Adipocyte (in vitro differentiated cells): ENCODE data around the gene MAP3K13.
A peak's percentile ranks its signal among the peaks of the same experiment; 100 is the strongest.

Source experiments
- DNase-seq: peaks from one replicate; pipeline ENCODE4 v3.0.0-alpha.2; 2015; ENCODE audit warnings: low read depth
- H3K27me3 ChIP-seq: replicated peaks from 2 replicates; pipeline ENCODE4 v1.7.0; 2013; ENCODE audit warnings: mild to moderate bottlenecking, low read length, moderate library complexity; ENCODE audit not compliant: control insufficient read depth, insufficient read depth
- H3K36me3 ChIP-seq: 2 replicates; pipeline ENCODE4 v1.7.0; 2013; ENCODE audit warnings: low read length, mild to moderate bottlenecking, moderate library complexity; ENCODE audit not compliant: control insufficient read depth, insufficient read depth, severe bottlenecking
- H3K4me1 ChIP-seq: 2 replicates; pipeline ENCODE4 v1.7.0; 2013; ENCODE audit warnings: mild to moderate bottlenecking, low read length, moderate library complexity; ENCODE audit not compliant: control insufficient read depth, insufficient read depth
- H3K4me3 ChIP-seq: 2 replicates; pipeline ENCODE4 v1.7.0; 2013; ENCODE audit warnings: mild to moderate bottlenecking, low read length, moderate library complexity
- H3K9ac ChIP-seq: 2 replicates; pipeline ENCODE4 v1.7.0; 2013; ENCODE audit warnings: mild to moderate bottlenecking, low read length, moderate library complexity
- H3K9me3 ChIP-seq: 2 replicates; pipeline ENCODE4 v1.7.0; 2013; ENCODE audit warnings: mild to moderate bottlenecking, low read length, moderate library complexity; ENCODE audit not compliant: control insufficient read depth

Gene MAP3K13

GRCh38 chr3:185519021-185519420 is 156.1 kb downstream of the MAP3K13 start:
- Histone ChIP-seq H3K9me3 (no peaks in the 10 kb centered on the region), H3K27me3 (peaks cover 21% of the 10 kb centered on the region), H3K36me3 (no peaks in the 10 kb centered on the region), H3K4me3 (no peak overlapping the region), H3K4me1 (no peaks in the 10 kb centered on the region), H3K9ac (no peak overlapping the region)
- DNase-seq: no peak

- no peaks in the 10 kb centered on the region for H3K9me3 ChIP-seq
- no peaks in the 10 kb centered on the region for H3K36me3 ChIP-seq
- H3K4me3 ChIP-seq: no peak overlapping the region
These were observed 158.6 kb downstream of the MAP3K13 start for GRCh38 chr3:185521349-185522138.

GRCh38 chr3:185526349-185526951 is 163.5 kb downstream of the MAP3K13 start:
- Histone ChIP-seq H3K27me3 (peaks cover 3% of the 10 kb centered on the region), H3K9ac (no peak overlapping the region), H3K4me3 (no peak overlapping the region), H3K9me3 (no peaks in the 10 kb centered on the region), H3K36me3 (no peaks in the 10 kb centered on the region), H3K4me1 (no peaks in the 10 kb centered on the region)
- no peak for DNase-seq

More at GRCh38 chr3:185521349-185522138, 158.6 kb downstream of the MAP3K13 start:
- DNase-seq: no peak
- Histone ChIP-seq H3K4me1 (no peaks in the 10 kb centered on the region), H3K9ac (no peak overlapping the region), H3K27me3 (peaks cover 12% of the 10 kb centered on the region)

- no peaks in the 10 kb centered on the region for H3K9me3 ChIP-seq
These were observed 164.4 kb downstream of the MAP3K13 start for GRCh38 chr3:185527364-185527763.

GRCh38 chr3:185528532-185528931 is 165.6 kb downstream of the MAP3K13 start:
- H3K9ac ChIP-seq: no peak overlapping the region
- no peaks in the 10 kb centered on the region for H3K36me3 ChIP-seq
- DNase-seq: no peak
- peaks cover 3% of the 10 kb centered on the region for H3K27me3 ChIP-seq
- no peaks in the 10 kb centered on the region for H3K9me3 ChIP-seq
- H3K4me1 ChIP-seq: no peaks in the 10 kb centered on the region
- no peak overlapping the region for H3K4me3 ChIP-seq

More at GRCh38 chr3:185527364-185527763, 164.4 kb downstream of the MAP3K13 start:
- Histone ChIP-seq H3K4me1 (no peaks in the 10 kb centered on the region), H3K27me3 (peaks cover 3% of the 10 kb centered on the region), H3K36me3 (no peaks in the 10 kb centered on the region), H3K9ac (no peak overlapping the region), H3K4me3 (no peak overlapping the region)
- DNase-seq: no peak

GRCh38 chr3:185530856-185531255 is 167.9 kb downstream of the MAP3K13 start:
- no peak overlapping the region for H3K9ac ChIP-seq
- H3K9me3 ChIP-seq: no peaks in the 10 kb centered on the region
- H3K4me3 ChIP-seq: no peak overlapping the region
- DNase-seq: no peak
- no peaks in the 10 kb centered on the region for H3K36me3 ChIP-seq
- H3K4me1 ChIP-seq: no peaks in the 10 kb centered on the region
- H3K27me3 ChIP-seq: peaks cover 3% of the 10 kb centered on the region

- H3K9me3 ChIP-seq: no peaks in the 10 kb centered on the region
- no peak for DNase-seq
- no peaks in the 10 kb centered on the region for H3K36me3 ChIP-seq
- H3K27me3 ChIP-seq: peaks cover 3% of the 10 kb centered on the region
- H3K9ac ChIP-seq: no peak overlapping the region
- H3K4me3 ChIP-seq: no peak overlapping the region
- peaks cover 9% of the 10 kb centered on the region for H3K4me1 ChIP-seq
These were observed 170.0 kb downstream of the MAP3K13 start for GRCh38 chr3:185532901-185533300.

GRCh38 chr3:185534511-185534910 is 171.6 kb downstream of the MAP3K13 start:
- no peak overlapping the region for H3K9ac ChIP-seq
- H3K4me3 ChIP-seq: no peak overlapping the region
- no peak for DNase-seq
- peaks cover 9% of the 10 kb centered on the region for H3K4me1 ChIP-seq
- no peaks in the 10 kb centered on the region for H3K9me3 ChIP-seq
- no peaks in the 10 kb centered on the region for H3K36me3 ChIP-seq
- no peaks in the 10 kb centered on the region for H3K27me3 ChIP-seq

- peak; percentile 35 for DNase-seq
- peaks cover 9% of the 10 kb centered on the region for H3K4me1 ChIP-seq
- peaks cover 3% of the 10 kb centered on the region for H3K27me3 ChIP-seq
- H3K9me3 ChIP-seq: no peaks in the 10 kb centered on the region
- no peak overlapping the region for H3K9ac ChIP-seq
- no peak overlapping the region for H3K4me3 ChIP-seq
- no peaks in the 10 kb centered on the region for H3K36me3 ChIP-seq
These were observed 174.5 kb downstream of the MAP3K13 start for GRCh38 chr3:185537369-185537970.
